GM21390 (cell line): ENCODE data around the gene CROT.
"Not testable (repeated sequence)": the region's sequence is repeated elsewhere in the genome, so short reads cannot be mapped to it uniquely, and the experiment has no call there.

Experiments used
- ATAC-seq: cut with Tn5 transposase; IDR thresholded peaks from one replicate; pipeline ENCODE4 v1.9.1; 2021; ENCODE audit not compliant: unreplicated experiment

Gene CROT

GRCh38 chr7:87345166-87345927, at the start of gene CROT:
Gene CROT, plus strand, starts transcription at chr7:87345664. Its CDS starts 3,405 bp downstream, at chr7:87349069.
- ATAC-seq, result peak; percentile 97

GRCh38 chr7:87300756-87301155, 44.7 kb upstream of the CROT start:
- ATAC-seq, result no peak

DNA sequence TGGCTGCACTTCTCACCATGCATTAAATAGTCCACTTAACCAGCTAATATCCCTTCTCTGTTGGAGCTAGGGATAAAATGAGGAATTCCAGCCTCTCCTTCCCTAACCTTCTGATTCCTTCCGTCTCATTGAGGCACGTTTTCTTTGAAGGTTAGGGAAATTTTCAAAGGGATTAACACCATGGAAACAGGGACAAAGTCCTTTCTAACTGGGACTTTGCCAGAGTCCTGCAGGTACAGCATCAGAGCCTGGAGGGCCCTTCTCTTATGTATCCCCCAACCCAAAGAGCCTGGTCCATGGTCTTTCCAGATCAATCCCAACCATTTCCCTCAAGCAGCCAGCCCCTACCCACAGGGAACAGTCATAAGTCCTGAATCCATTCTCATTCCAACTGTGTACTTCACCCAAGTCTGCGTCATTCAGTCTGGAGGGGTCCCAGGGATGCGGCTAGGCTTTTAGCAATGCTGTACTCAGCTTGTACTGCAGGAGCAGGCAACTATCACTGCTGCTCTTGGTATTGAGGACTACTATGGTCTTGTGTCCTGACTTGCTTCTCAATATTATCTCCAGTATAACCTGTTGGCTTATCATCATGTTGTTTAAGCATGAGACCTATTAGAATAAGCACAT, 34.6 kb upstream of the CROT start:
- ATAC-seq, result no peak

DNA sequence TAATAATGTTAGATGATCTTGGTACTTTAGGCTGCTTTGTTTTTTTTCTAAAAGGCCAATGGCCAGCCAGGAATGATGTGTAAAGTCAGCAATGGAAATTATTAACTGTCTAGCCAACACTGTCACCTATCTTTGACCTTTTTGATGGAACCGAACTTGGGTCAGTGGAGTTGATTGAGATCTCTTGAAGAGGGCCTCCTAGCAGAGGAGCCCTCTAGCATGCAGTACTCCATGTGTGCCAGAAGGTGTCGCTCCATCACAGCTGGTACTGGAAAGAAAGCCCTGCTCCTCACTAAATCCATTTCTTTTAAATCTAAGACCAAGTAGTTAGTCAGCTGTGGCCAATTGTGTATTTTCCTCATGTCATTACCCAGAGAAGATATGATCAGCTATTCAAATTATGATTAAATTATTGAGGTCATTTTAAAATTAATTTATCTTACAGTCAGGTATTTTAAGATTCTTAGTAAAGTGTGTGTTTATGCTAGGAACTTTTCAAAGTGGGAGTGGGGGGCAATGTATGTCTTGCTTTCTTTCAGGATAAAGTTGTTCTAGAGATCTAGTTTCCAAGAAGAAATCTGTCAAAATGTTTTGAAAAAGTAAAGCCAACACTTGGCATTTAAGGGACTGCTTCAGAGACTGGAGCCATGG, 33.1 kb upstream of the CROT start:
- ATAC-seq, result peak; percentile 59

- ATAC-seq, result peak; percentile 86
Observed at GRCh38 chr7:87316097-87316700, 29.3 kb upstream of the CROT start.

- ATAC-seq, result no peak
Observed at GRCh38 chr7:87316846-87317552, 28.5 kb upstream of the CROT start.

DNA sequence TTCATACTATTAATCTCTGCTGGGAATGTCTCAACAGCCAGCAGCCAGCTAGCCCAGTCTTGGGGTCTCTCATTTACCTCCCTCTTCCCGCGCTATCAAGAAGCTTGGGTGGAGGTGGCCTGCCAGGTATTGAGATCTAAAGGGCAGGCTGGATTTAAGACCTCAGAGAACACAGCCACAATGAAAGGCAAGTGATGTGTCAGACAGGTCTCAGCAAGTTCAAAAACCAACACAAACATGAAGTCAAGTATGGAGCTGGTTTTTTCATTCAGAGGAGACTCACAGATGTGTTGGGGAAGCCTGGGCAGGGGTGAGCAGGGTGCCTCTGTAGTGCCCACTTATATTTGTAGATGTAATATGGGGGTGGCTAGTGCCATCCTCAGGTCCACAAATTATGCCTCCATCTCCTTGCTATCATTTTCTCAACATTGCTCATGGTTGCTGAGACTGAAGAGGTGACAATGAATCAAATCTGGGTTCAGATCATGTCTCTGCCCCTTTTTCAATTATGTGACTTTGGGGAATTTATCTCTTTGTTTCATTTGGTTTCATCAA, 27.7 kb upstream of the CROT start:
- ATAC-seq, result no peak

DNA sequence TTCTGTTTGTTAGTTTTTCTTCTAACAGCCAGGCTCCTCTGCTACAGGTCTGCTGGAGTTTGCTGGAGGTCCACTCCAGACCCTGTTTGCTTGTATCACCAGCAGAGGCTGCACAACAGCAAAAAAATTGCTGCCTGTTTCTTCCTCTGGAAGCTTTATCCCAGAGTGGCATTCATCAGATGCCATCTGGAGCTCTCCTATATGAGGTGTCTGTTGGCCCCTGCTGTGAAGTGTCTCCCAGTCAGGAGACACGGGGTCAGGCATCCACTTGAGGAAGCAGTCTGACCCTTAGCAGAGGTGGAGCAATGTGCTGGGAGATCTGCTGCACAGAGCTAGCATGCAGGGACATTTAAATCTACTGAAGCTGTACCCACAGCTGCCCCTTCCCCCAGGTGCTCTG, 26.7 kb upstream of the CROT start:
- ATAC-seq, result no peak

GRCh38 chr7:87319154-87319581, 26.3 kb upstream of the CROT start:
- not testable (repeated sequence) for ATAC-seq

- no peak for ATAC-seq
Observed at GRCh38 chr7:87322912-87323311, 22.6 kb upstream of the CROT start.

DNA sequence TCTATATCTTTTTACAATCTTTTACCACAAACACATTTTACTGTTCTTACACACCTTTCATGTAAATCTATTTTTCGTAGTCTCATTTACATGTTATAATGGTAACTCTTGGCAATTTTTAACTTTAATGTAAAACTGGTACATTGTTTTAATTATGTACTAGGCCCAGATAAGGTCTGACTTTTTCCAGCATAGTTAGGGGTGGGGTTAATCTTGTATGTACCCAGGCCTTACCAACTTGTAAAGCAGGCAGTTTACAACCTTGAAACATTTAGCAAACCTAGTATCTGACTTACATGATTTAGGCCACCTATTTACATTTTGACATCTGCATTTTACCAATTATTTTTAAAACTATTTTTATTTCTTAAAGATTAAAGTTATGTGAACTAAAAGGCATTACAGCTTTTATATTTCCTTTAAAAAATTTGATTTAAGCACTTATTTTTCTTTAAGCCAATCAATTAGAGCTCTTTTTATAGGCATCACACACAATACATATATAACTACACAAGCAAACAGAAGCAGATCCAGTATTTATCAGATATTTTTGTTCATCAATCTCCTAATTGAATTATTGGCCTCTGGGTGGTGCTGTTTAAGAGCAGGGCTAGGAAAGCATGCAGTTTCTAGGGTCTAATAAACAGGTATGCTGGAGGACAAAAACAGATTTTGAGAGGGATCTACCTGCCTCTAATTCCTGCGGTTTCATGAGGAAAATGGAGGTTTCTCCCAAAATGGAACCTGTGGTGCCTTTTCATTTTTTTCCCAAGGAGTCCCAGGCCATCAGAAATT, 19.7 kb upstream of the CROT start:
- ATAC-seq, result no peak

GRCh38 chr7:87328281-87328680, 17.2 kb upstream of the CROT start:
- no peak for ATAC-seq

DNA sequence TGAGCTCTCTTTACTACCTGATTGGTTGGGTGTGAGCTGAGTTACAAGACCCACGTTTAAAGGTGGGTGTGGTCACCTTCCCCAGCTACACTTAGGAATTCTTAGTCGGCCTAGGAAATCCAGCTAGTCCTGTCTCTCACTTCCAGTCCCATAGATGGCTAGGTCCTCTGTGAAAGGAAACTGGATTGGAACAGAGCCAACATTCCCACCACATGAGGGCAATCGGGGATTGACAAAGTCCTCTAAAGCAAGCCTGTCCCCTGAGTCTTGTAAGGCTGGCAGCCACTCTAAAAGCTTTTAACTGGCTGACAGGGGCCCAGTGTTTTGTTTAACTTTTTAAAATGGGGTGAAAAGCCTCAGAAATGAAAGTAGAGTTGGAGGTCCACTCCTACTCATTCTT, 15.1 kb upstream of the CROT start:
- no peak for ATAC-seq

DNA sequence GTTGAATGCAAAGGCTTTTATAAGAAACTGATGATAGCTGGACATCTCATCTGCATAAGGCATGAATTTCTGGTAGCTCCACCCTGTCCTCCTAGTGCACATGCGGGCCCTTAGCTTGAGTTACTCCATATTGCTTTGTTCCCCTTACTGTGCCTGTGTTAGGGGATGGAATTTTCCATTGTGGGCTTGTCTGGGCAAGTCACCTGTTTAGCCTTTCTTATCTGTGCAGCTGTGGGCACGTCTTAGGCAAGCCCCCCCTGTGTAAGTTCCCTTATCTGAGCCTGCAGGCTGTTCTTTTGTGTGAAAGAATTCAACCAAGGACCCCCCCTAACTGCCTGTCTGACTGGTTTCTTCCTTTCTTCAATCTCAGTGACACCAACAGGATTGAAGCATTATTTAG, 14.5 kb upstream of the CROT start:
- ATAC-seq, result no peak

GRCh38 chr7:87331687-87332252, 13.7 kb upstream of the CROT start:
- no peak for ATAC-seq

GRCh38 chr7:87332321-87332720, 13.1 kb upstream of the CROT start:
- no peak for ATAC-seq

- ATAC-seq, result no peak
Observed at GRCh38 chr7:87336136-87336535, 9.3 kb upstream of the CROT start.

GRCh38 chr7:87337331-87337730, 8.1 kb upstream of the CROT start:
- no peak for ATAC-seq

GRCh38 chr7:87339373-87339897, 6.0 kb upstream of the CROT start:
- ATAC-seq, result no peak
